ENCODE measurements around the gene ATG2A.

The ATG2A gene

GRCh38 chr11:64919627-64920026, 2.6 kb upstream of the ATG2A start:
- no peak for DNase-seq (ENCODE audit: extremely low read depth, low read depth)
- no peak overlapping the region for H3K4me3 ChIP-seq (replicated peaks; ENCODE audit: low read depth, low read length)
- TF ChIP-seq CTCF (IDR thresholded peaks at IDR 0.05; ENCODE audit: low read depth, low read length, missing control alignments), result no peak

- DNase-seq (ENCODE audit: extremely low read depth, low read depth), result peak; percentile 17
- peak; percentile 20 for TF ChIP-seq CTCF (IDR thresholded peaks at IDR 0.05; ENCODE audit: low read depth, low read length, missing control alignments)
- peak overlapping the region; percentile 95 for H3K4me3 ChIP-seq (replicated peaks; ENCODE audit: low read depth, low read length)
Measured at GRCh38 chr11:64918017-64918416, 1.0 kb upstream of the ATG2A start.

GRCh38 chr11:64917663-64917995, 620 bp upstream of the ATG2A start:
- no peak for DNase-seq (ENCODE audit: extremely low read depth, low read depth)
- peak overlapping the region; percentile 95 for H3K4me3 ChIP-seq (replicated peaks; ENCODE audit: low read depth, low read length)
- no peak for TF ChIP-seq CTCF (IDR thresholded peaks at IDR 0.05; ENCODE audit: low read depth, low read length, missing control alignments)

- H3K4me3 ChIP-seq (replicated peaks; ENCODE audit: low read depth, low read length), result peak overlapping the region; percentile 95
- peak; percentile 30 for DNase-seq (ENCODE audit: extremely low read depth, low read depth)
- no peak for TF ChIP-seq CTCF (IDR thresholded peaks at IDR 0.05; ENCODE audit: low read depth, low read length, missing control alignments)
Measured at GRCh38 chr11:64916040-64916774, 802 bp downstream of the ATG2A start.

GRCh38 chr11:64915376-64915887, 1.6 kb downstream of the ATG2A start:
- no peak for TF ChIP-seq CTCF (IDR thresholded peaks at IDR 0.05; ENCODE audit: low read depth, low read length, missing control alignments)
- no peak for DNase-seq (ENCODE audit: extremely low read depth, low read depth)
- H3K4me3 ChIP-seq (replicated peaks; ENCODE audit: low read depth, low read length), result peak overlapping the region; percentile 95

GRCh38 chr11:64914123-64914522, 2.9 kb downstream of the ATG2A start:
- no peak for DNase-seq (ENCODE audit: extremely low read depth, low read depth)
- H3K4me3 ChIP-seq (replicated peaks; ENCODE audit: low read depth, low read length), result no peak overlapping the region
- no peak for TF ChIP-seq CTCF (IDR thresholded peaks at IDR 0.05; ENCODE audit: low read depth, low read length, missing control alignments)

Measured in HFF-Myc (cell line).